Heart left ventricle (tissue), 16 donors: ENCODE measurements around the gene MEPE. TPM values are rescaled to one million over a fixed set of nuclear protein-coding genes. Genes with fewer than 3 reads are reported as not detected.

ENCODE experiments used
- ATAC-seq, 4 donors: fragments of 200-7000 bp; cut with Tn5 transposase; one replicate each; pipeline ENCODE4 v1.9.1; 2020 to 2022; ENCODE audit warnings: moderate library complexity in 4 of 4, mild to moderate bottlenecking in 3 of 4, moderate number of reproducible peaks in 1 of 4
- DNase-seq, 5 donors: peaks; one replicate each; pipeline ENCODE4 v3.0.0-alpha.2; 2020
- H3K27ac ChIP-seq, 12 donors: fragments of 200-600 bp; sonication (generic) in 4 of 12; one replicate each; pipeline versions ENCODE4 v1.5.0 to v1.8.0; 2016 to 2022; ENCODE audit warnings: mild to moderate bottlenecking in 2 of 12
- H3K27me3 ChIP-seq, 9 donors: fragments of 200-600 bp; sonication (generic) in 2 of 9; one replicate each; pipeline versions ENCODE4 v1.5.1 to v1.8.0; 2016 to 2022; ENCODE audit warnings: mild to moderate bottlenecking in 3 of 9
- H3K36me3 ChIP-seq, 9 donors: fragments of 200-600 bp; sonication (generic) in 2 of 9; one replicate each; pipeline versions ENCODE4 v1.5.0 to v1.8.0; 2018 to 2022; ENCODE audit warnings: mild to moderate bottlenecking in 2 of 9
- H3K4me1 ChIP-seq, 12 donors: fragments of 200-600 bp; sonication (generic) in 4 of 12; one replicate each; pipeline versions ENCODE4 v1.5.0 to v1.8.0; 2016 to 2022; ENCODE audit warnings: mild to moderate bottlenecking in 3 of 12
- H3K4me3 ChIP-seq, 12 donors: fragments of 200-600 bp; sonication (generic) in 4 of 12; one replicate each; pipeline versions ENCODE4 v1.5.0 to v1.8.0; 2017 to 2022; ENCODE audit warnings: mild to moderate bottlenecking in 9 of 12, moderate library complexity in 4 of 12
- H3K9me3 ChIP-seq, 12 donors: fragments of 200-600 bp; sonication (generic) in 4 of 12; one replicate each; pipeline versions ENCODE4 v1.5.0 to v1.8.0; 2016 to 2022; ENCODE audit warnings: mild to moderate bottlenecking in 1 of 12
- CTCF ChIP-seq, 12 donors: fragments of 200-600 bp; sonication (generic) in 4 of 12; IDR thresholded peaks; one replicate each; pipeline versions ENCODE4 v1.5.0 to v1.8.0; 2018 to 2022; ENCODE audit warnings: antibody characterized with exemption in 12 of 12, mild to moderate bottlenecking in 5 of 12
- POLR2A ChIP-seq, 2 donors: fragments of 450-650 bp; IDR thresholded peaks; one replicate each; pipeline ENCODE4 v1.6.1; 2017; ENCODE audit warnings: antibody characterized with exemption in 2 of 2, mild to moderate bottlenecking in 2 of 2, moderate library complexity in 2 of 2
- WGBS, 4 donors: extraction: QIAGEN DNeasy Blood & Tissue Kit in 2 of 4; methylation state at CpG; one replicate each; pipeline versions ENCODE4 v1.1.5 to v1.1.7; 2013 to 2018; 5-methylcytosine and 5-hydroxymethylcytosine counted together
- intact Hi-C, 10 donors: fragments of 100-400 bp; cut with DNase I; formaldehyde crosslinking; loops; one replicate each; pipeline versions ENCODE4 v1.11.1 to v1.14.2; 2022
- polyA plus RNA-seq, 2 donors: library from polyadenylated mRNA; stranded (reverse); fragments of 200-250 nt; gene quantifications; one replicate each; pipeline ENCODE4 v1.2.3, GENCODE V29; 2013
- total RNA-seq, 9 donors: library from RNA; depleted of rRNA in 2 of 9; stranded (reverse); fragments of >200 nt in 2 of 9; fragmentation: NEBNext Ultra II Directional in 3 of 9; extraction: Animal tissue kit (Norgen Biotek cat#: 25700) in 3 of 9; gene quantifications; one replicate each; pipeline versions ENCODE4 v1.1.0 to v1.2.4, GENCODE V29; 2016 to 2023
- donor health status: ischemic (EF 13 %, LVEDD 7.1; RV severe dilation, severe dysfunction).
- donor health status: healthy with polysubstance abuse.
- donor health status: DM: no; HTN: yes; CAD: no.
- donor health status: DM: no; HTN: no; CAD: no.
- donor health status: ischemic (EF 25% LVEDD 6.9; RV normal size, moderate dysfunction).
- donor health status: ischemic (EF 25% LVEDD 5.7; RV mildly dilated, moderate dysfunction).
- donor health status: healthy.
- donor health status: DM: yes; HTN: yes; CAD: no.
- donor health status: ischemic (EF 35%, LVEDD 5.7; RV mildly dilated, moderate dysfunction).
- donor health status: nonischemic (EF 11% LVEDD 7.7; RV severe dilation, severe dysfunction).
- donor health status: DM: yes; HTN: yes; CAD: no.
- donor health status: PGD.
- donor health status: ischemic (EF 29% LVEDD 5.4; RV normal size, mild dysfunction).
- donor health status: nonischemic (EF 23%, LVEDD 6.1; RV moderate dilation, normal function).

Gene MEPE
- total and polyA plus RNA-seq, 11 donors, result not detected

GRCh38 chr4:87823724-87824123, 9.0 kb upstream of the MEPE start:
- intact Hi-C loops, result no loop called here

GRCh38 chr4:87824352-87824751, 8.4 kb upstream of the MEPE start:
- intact Hi-C loops, result no loop called here
- no peak for DNase-seq
- TF ChIP-seq POLR2A (IDR thresholded peaks at IDR 0.05) (no peak), CTCF (IDR thresholded peaks at IDR 0.05) (no peak)

More at GRCh38 chr4:87823724-87824123, 9.0 kb upstream of the MEPE start:
- Histone ChIP-seq H3K27ac (no peak overlapping the region), H3K9me3 (no peaks in the 10 kb centered on the region), H3K27me3 (no peaks in the 10 kb centered on the region), H3K36me3 (no peaks in the 10 kb centered on the region), H3K4me1 (no peaks in the 10 kb centered on the region), H3K4me3 (no peak overlapping the region)
- ATAC-seq, result no peak
- TF ChIP-seq POLR2A (IDR thresholded peaks at IDR 0.05) (no peak), CTCF (IDR thresholded peaks at IDR 0.05) (no peak)
- 66 to 86% (median 77%) methylated on average over 1 of the region's 1 CpG for WGBS, 4 donors
- no peak for DNase-seq

GRCh38 chr4:87834401-87834800, 1.6 kb downstream of the MEPE start:
- no peaks in the 10 kb centered on the region for H3K36me3 ChIP-seq
- H3K4me1 ChIP-seq, result peaks cover 0 to 14% (median 0%) of the 10 kb centered on the region in 12 donors
- intact Hi-C loops, result loop anchor here in 2 of 10 donors (10.0 kb wide), 2 partner anchors 60 to 560 kb away; no protein-coding TSS in a partner anchor
- no peaks in the 10 kb centered on the region for H3K27me3 ChIP-seq
- H3K27ac ChIP-seq, result no peak overlapping the region
- H3K4me3 ChIP-seq, result no peak overlapping the region
- no peaks in the 10 kb centered on the region for H3K9me3 ChIP-seq
- ATAC-seq, result no peak
- TF ChIP-seq POLR2A (IDR thresholded peaks at IDR 0.05) (no peak), CTCF (IDR thresholded peaks at IDR 0.05) (no peak)
- WGBS, 4 donors, result 84 to 90% (median 88%) methylated on average over 2 of the region's 2 CpGs
- DNase-seq, result no peak

More at GRCh38 chr4:87824352-87824751, 8.4 kb upstream of the MEPE start:
- Histone ChIP-seq H3K4me3 (no peak overlapping the region), H3K4me1 (no peaks in the 10 kb centered on the region), H3K9me3 (no peaks in the 10 kb centered on the region), H3K27ac (no peak overlapping the region), H3K36me3 (no peaks in the 10 kb centered on the region), H3K27me3 (no peaks in the 10 kb centered on the region)
- WGBS, 4 donors, result 52 to 86% (median 85%) methylated on average over 1 of the region's 1 CpG
- no peak for ATAC-seq

DNA sequence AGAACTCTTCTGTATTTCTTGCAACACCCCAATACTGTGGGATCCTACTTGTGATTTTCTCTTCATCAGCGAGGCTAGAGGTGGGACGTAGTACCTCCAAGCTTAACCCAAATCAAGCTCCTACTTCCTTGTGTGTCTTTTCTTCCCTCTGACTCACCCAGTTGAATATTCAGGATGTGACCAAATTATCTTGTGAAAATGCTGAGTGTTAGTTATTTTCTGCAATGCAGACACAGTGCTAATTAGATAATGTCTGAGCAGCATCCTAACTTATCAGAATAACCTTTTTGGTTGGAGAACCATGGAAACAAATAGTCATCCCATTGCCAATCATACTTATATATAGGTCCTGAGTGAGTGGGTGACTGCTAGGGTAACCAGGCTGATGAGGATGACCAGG, 2.4 kb downstream of the MEPE start:
- 78 to 90% (median 88%) methylated on average over 2 of the region's 2 CpGs for WGBS, 4 donors
- intact Hi-C loops, result loop anchor here in 4 of 10 donors (5.0 to 10.0 kb wide), 3 partner anchors 60 to 560 kb away; no protein-coding TSS in a partner anchor

More for the DNA sequence above, 2.4 kb downstream of the MEPE start:
- H3K4me1 ChIP-seq, result peaks cover 0 to 16% (median 0%) of the 10 kb centered on the region in 12 donors
- H3K27me3 ChIP-seq, result no peaks in the 10 kb centered on the region
- no peaks in the 10 kb centered on the region for H3K9me3 ChIP-seq
- no peak overlapping the region for H3K27ac ChIP-seq
- H3K36me3 ChIP-seq, result no peaks in the 10 kb centered on the region
- no peak overlapping the region for H3K4me3 ChIP-seq
- TF ChIP-seq CTCF (IDR thresholded peaks at IDR 0.05) (no peak), POLR2A (IDR thresholded peaks at IDR 0.05) (no peak)
- no peak for DNase-seq
- ATAC-seq, result no peak
